Stimulated activated CD8-positive, alpha-beta memory T cell treated with anti-CD3 and anti-CD28 coated beads, Interleukin-7, amount 100 ng/mL, for 1 hour (primary cell): Measurements from ENCODE around the gene LSM3.

Source experiments
- DNase-seq, 2 donors: peaks; one replicate each; pipeline ENCODE4 v3.0.0-alpha.2; 2020; ENCODE audit warnings: low read depth in 2 of 2

The LSM3 gene

GRCh38 chr3:14178247-14179113 is at the start of gene LSM3, which contains the start of gene XPC:
Gene LSM3, plus strand, starts transcription at chr3:14178817. Its CDS starts 44 bp downstream, at chr3:14178861.
Gene XPC, minus strand, starts transcription at chr3:14178601. Its CDS starts 33 bp downstream, at chr3:14178568.
- peak; percentile 95 to 97 for DNase-seq

- DNase-seq = no peak
Observed at GRCh38 chr3:14129296-14129695, 49.3 kb upstream of the LSM3 start.

GRCh38 chr3:14130230-14130629 is 48.4 kb upstream of the LSM3 start:
- no peak for DNase-seq

- no peak for DNase-seq
Observed at GRCh38 chr3:14130707-14131106, 47.9 kb upstream of the LSM3 start.

GRCh38 chr3:14131134-14131533 is 47.5 kb upstream of the LSM3 start:
- DNase-seq = no peak

GRCh38 chr3:14132120-14132519 is 46.5 kb upstream of the LSM3 start:
- DNase-seq = no peak

GRCh38 chr3:14132689-14133088 is 45.9 kb upstream of the LSM3 start:
- no peak for DNase-seq

- DNase-seq = no peak
Observed at GRCh38 chr3:14133188-14133800, 45.3 kb upstream of the LSM3 start.

- DNase-seq = no peak
Observed at GRCh38 chr3:14133876-14134275, 44.7 kb upstream of the LSM3 start.

- no peak for DNase-seq
Observed at GRCh38 chr3:14134291-14134690, 44.3 kb upstream of the LSM3 start.

GRCh38 chr3:14135581-14135980 is 43.0 kb upstream of the LSM3 start:
- DNase-seq = no peak

- no peak for DNase-seq
Observed at GRCh38 chr3:14137004-14137403, 41.6 kb upstream of the LSM3 start.

GRCh38 chr3:14137445-14137844 is 41.2 kb upstream of the LSM3 start:
- DNase-seq = no peak

- no peak for DNase-seq
Observed at GRCh38 chr3:14138109-14138877, 40.3 kb upstream of the LSM3 start.

- no peak for DNase-seq
Observed at GRCh38 chr3:14138878-14139655, 39.5 kb upstream of the LSM3 start.

GRCh38 chr3:14139771-14140170 is 38.8 kb upstream of the LSM3 start:
- DNase-seq = no peak

GRCh38 chr3:14140668-14141067 is 37.9 kb upstream of the LSM3 start:
- DNase-seq = no peak

GRCh38 chr3:14141144-14141543 is 37.5 kb upstream of the LSM3 start:
- DNase-seq = no peak

- no peak for DNase-seq
Observed at GRCh38 chr3:14141602-14142341, 36.8 kb upstream of the LSM3 start.

- no peak for DNase-seq
Observed at GRCh38 chr3:14142567-14143270, 35.9 kb upstream of the LSM3 start.
